NT2/D1 (cell line): Measurements from ENCODE around the gene COL6A2.

ENCODE experiments used
- SUZ12 ChIP-seq: IDR thresholded peaks from 2 replicates; pipeline ENCODE4 v1.6.1; 2011; ENCODE audit not compliant: insufficient read length, insufficient read depth; ENCODE audit errors: extremely low read depth
- YY1 ChIP-seq: IDR thresholded peaks from 2 replicates; pipeline ENCODE4 v1.6.1; 2011; ENCODE audit not compliant: insufficient read length, insufficient read depth
- ZNF274 ChIP-seq: IDR thresholded peaks from 2 replicates; pipeline ENCODE4 v1.6.1; 2011; ENCODE audit warnings: mild to moderate bottlenecking, low read depth, low read length

GRCh38 chr21:46100020-46100419 is 2.1 kb downstream of the COL6A2 start:
- no peak for TF ChIP-seq SUZ12
- TF ChIP-seq ZNF274: no peak
- no peak for TF ChIP-seq YY1
